Measurements from ENCODE around the gene ATG10.
A peak's percentile ranks its signal among the peaks of the same experiment; 100 is the strongest.

The ATG10 gene

GRCh38 chr5:81961651-81962440 lies 10.0 kb upstream of the ATG10 start:
- ChIA-PET POLR2A (ENCODE audit: low non-redundant PET) (no interaction called here), CTCF (no interaction called here)
- TF ChIP-seq, protein P1, sequence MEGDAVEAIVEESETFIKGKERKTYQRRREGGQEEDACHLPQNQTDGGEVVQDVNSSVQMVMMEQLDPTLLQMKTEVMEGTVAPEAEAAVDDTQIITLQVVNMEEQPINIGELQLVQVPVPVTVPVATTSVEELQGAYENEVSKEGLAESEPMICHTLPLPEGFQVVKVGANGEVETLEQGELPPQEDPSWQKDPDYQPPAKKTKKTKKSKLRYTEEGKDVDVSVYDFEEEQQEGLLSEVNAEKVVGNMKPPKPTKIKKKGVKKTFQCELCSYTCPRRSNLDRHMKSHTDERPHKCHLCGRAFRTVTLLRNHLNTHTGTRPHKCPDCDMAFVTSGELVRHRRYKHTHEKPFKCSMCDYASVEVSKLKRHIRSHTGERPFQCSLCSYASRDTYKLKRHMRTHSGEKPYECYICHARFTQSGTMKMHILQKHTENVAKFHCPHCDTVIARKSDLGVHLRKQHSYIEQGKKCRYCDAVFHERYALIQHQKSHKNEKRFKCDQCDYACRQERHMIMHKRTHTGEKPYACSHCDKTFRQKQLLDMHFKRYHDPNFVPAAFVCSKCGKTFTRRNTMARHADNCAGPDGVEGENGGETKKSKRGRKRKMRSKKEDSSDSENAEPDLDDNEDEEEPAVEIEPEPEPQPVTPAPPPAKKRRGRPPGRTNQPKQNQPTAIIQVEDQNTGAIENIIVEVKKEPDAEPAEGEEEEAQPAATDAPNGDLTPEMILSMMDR (conservative IDR thresholded peaks at IDR 0.05; ENCODE audit: low read depth), result no peak
- no peak for DNase-seq (ENCODE audit: low spot score)
- H3K27ac ChIP-seq, result no peak overlapping the region

DNA sequence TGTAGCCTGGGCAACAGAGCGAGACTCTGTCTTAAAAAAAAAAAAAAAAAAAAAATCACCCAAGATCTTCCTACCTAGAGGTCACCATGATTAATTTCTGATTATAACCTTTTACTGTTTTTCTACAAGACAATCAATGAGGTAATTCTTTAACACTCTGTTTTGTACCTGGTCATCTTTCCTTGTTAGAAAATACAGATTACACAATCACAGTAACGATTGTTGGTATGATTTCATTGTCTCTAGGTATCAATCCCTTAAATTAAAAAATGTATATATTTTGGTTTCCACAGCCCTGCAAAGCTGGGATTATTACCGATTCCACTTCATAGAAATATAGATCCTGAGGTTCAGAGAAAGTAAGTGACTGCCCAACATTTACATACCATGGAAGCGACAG lies 8.3 kb upstream of the ATG10 start:
- DNase-seq (ENCODE audit: low spot score), result no peak
- CTCF ChIA-PET, result no interaction called here
- POLR2A ChIA-PET (ENCODE audit: low non-redundant PET), result no interaction called here
- TF ChIP-seq, protein P1 (conservative IDR thresholded peaks at IDR 0.05; ENCODE audit: low read depth), result no peak
- no peak overlapping the region for H3K27ac ChIP-seq

DNA sequence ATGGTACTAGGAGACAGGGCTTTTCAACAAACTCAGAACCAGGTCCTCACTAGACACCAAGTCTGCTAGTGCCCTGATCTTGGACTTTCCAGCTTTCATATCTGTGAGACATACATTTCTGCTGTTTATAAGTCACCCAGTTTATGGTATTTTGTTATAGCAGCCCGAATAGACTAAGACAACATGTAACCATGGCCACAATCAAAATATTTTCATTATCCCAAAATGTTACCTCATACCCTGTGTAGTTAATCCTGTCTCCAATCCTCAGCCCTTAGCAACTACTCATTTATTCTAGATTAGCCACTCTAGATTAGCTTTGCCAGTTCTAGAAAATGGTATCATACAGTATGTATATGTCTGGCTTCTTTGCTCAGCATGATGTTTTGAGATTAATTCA lies 6.3 kb upstream of the ATG10 start:
- TF ChIP-seq, protein P1 (conservative IDR thresholded peaks at IDR 0.05; ENCODE audit: low read depth), result no peak
- DNase-seq (ENCODE audit: low spot score), result no peak
- ChIA-PET CTCF (no interaction called here), POLR2A (ENCODE audit: low non-redundant PET) (no interaction called here)
- H3K27ac ChIP-seq, result no peak overlapping the region

DNA sequence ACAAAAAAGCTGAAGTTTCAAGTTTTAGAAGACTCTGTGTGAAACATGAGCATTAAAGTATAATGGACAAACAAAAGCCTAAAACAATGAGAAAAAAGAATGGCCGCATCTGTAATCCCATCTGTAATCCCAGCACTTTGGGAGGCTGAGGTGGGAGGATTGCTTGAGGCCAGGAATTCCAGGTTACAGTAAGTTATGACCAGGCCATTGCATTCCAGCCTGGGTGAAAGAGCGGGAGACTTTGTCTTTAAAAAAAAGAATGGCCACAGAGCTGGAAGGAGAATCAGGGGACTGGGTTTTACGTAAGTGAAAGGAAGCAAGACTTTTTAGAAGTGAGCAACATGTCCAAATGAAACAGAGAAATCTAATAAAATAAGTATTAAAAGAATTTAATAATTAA lies 2.6 kb upstream of the ATG10 start:
- DNase-seq (ENCODE audit: low spot score), result no peak
- TF ChIP-seq, protein P1 (conservative IDR thresholded peaks at IDR 0.05; ENCODE audit: low read depth), result no peak
- ChIA-PET CTCF (interaction anchor here (0.6 kb wide), 2 partner anchors 85 to 139 kb away, joined by 3 read pairs; no protein-coding TSS in a partner anchor), POLR2A (ENCODE audit: low non-redundant PET) (no interaction called here)
- no peak overlapping the region for H3K27ac ChIP-seq

DNA sequence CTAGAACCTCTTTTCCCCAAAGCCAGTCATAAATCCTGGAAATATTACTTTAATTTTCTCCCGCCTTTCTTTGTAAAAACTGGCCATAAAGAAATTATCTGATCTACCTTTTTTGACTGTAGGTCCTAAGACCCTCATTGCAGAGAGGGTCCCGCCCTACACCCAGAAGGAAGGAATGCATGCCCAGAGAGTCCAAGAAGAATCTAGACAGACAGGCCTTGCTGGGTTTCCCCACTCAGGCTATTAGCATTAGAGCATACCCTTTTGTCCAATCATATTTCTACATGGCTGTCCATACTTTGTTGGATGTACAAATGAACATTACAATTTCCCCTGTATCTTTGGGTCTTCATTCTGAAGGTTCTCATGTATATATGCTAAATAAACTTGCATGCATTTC lies 1.9 kb upstream of the ATG10 start:
- H3K27ac ChIP-seq, result no peak overlapping the region
- CTCF ChIA-PET, result interaction anchor here (0.7 kb wide), 1 partner anchor 75 kb away, joined by 4 read pairs; no protein-coding TSS in a partner anchor
- TF ChIP-seq, protein P1 (conservative IDR thresholded peaks at IDR 0.05; ENCODE audit: low read depth), result no peak
- no peak for DNase-seq (ENCODE audit: low spot score)
- POLR2A ChIA-PET (ENCODE audit: low non-redundant PET), result no interaction called here

DNA sequence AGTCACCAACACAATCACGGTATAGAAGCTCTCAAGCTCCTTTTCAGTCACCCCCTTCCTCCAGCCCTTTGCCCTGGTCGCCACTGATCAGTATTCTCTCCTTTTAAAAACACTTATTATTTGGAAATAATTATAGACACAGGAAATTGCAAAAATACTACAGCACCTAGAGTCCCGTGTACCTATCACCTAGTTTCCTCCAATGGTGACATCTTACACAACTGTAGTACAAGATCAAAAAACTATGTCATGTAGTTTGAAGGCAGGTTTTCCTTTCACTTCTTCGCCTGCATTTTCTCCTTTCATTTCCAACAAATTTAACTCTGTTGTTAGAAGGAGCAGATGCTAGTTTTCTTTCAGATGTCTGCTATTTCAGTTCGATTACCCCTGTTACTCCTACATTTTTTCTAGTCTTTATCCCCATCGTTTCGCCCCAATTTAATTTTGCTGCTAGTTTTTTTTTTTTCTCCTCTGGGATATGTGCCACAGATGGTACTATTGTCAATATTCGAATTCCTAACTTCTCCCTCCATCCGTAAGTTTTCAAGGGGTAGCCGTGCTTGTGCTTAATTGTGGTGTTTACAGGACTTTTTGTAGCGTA lies 612 bp upstream of the ATG10 start:
- POLR2A ChIA-PET (ENCODE audit: low non-redundant PET), result interaction anchor here (0.5 to 0.9 kb wide), 3 partner anchors 186 to 572 kb away, joined by 4 to 7 read pairs (median 4); no protein-coding TSS in a partner anchor
- CTCF ChIA-PET, result no interaction called here
- TF ChIP-seq, protein P1 (conservative IDR thresholded peaks at IDR 0.05; ENCODE audit: low read depth), result no peak
- DNase-seq (ENCODE audit: low spot score), result peak; percentile 28
- peak overlapping the region; percentile 93 for H3K27ac ChIP-seq

All from RWPE1 (cell line).